Peyer's patch (tissue), 4 donors: ENCODE data around the gene NPBWR2.

Experiments
- POLR2A ChIP-seq, 2 donors: fragments of 450-650 bp; IDR thresholded peaks; one replicate each; pipeline ENCODE4 v1.5.1; 2017; ENCODE audit warnings: antibody characterized with exemption in 2 of 2, mild to moderate bottlenecking in 2 of 2, moderate library complexity in 2 of 2
- TF ChIP-seq, protein P1 (sequence below), 6 experiments: fragments of 450-650 bp in 4 of 6; fragments of 200-600 bp in 2 of 6; sonication (generic) in 1 of 6; IDR thresholded peaks; one replicate each; pipeline ENCODE4 v1.5.1; 2017 to 2019; ENCODE audit warnings: antibody characterized with exemption in 6 of 6, mild to moderate bottlenecking in 3 of 6, moderate library complexity in 1 of 6

DNA sequence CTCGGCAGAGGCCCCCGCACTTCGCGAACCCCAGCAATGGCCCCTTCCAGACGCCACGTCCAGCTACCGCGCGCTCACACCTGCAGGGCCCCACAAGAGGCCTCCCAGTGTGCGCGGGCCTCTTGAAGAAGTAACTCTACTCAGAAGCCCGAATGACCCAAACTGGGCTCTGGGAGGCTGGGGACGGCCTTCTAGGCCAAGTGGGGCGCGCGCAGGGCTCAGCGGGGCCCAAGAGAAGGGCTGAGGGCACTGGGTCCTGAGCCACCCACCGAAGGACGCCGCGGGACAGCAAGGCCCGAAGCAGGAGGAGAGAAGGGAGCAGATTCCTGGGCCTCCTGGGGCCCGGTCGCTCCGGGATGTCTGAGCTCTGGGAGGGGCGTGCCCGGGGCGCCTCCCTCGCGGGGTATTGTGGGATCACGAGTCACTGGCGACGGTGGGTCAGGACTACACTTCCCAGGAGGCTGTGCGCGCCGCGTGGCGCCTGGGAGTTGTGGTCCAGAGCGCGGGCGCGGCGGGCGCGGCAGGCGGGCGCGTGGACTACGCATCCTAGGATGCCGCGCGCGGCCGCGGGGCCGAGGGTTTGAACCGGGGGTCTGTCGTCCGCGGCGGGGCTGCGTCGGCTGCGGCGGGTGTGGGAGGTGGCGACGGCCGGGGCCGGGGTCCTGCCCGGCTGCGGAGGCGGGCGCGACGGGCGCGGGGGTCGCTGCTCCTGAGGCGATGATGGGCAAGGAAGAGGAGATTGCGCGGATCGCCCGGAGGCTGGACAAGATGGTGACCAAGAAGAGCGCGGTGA lies 44.6 kb downstream of the NPBWR2 start, which contains the start of gene TCEA2:
- TF ChIP-seq, protein P1, sequence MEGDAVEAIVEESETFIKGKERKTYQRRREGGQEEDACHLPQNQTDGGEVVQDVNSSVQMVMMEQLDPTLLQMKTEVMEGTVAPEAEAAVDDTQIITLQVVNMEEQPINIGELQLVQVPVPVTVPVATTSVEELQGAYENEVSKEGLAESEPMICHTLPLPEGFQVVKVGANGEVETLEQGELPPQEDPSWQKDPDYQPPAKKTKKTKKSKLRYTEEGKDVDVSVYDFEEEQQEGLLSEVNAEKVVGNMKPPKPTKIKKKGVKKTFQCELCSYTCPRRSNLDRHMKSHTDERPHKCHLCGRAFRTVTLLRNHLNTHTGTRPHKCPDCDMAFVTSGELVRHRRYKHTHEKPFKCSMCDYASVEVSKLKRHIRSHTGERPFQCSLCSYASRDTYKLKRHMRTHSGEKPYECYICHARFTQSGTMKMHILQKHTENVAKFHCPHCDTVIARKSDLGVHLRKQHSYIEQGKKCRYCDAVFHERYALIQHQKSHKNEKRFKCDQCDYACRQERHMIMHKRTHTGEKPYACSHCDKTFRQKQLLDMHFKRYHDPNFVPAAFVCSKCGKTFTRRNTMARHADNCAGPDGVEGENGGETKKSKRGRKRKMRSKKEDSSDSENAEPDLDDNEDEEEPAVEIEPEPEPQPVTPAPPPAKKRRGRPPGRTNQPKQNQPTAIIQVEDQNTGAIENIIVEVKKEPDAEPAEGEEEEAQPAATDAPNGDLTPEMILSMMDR (IDR thresholded peaks at IDR 0.05): no peak
- TF ChIP-seq POLR2A (IDR thresholded peaks at IDR 0.05): peak; percentile 72 to 73
